K562 (cell line): ENCODE data around the gene LIX1L. TPM values are rescaled to one million over a fixed set of nuclear protein-coding genes. Genes with fewer than 3 reads are reported as not detected.

ENCODE experiments used
- ATAC-seq: fragments of 200-7000 bp; cut with Tn5 transposase; 3 replicates; pipeline ENCODE4 v1.9.1; 2020; ENCODE audit warnings: moderate library complexity
- BruUV-seq: library from RNA; stranded (reverse); fragments of 400-500 nt; replicated peaks from 2 replicates; lab custom pipeline; 2021; lab: Mats Ljungman, UMichigan
- CTCF ChIA-PET: fragments of 300-600 bp; formaldehyde crosslinking; extraction: SDS; loops from one replicate; lab custom pipeline; 2021; ENCODE audit warnings: low intra/inter-chr PET ratio; lab: Yijun Ruan, JAX
- POLR2A ChIA-PET: fragments of 300-600, 350-650 bp; sonication (Branson Sonifier 250); formaldehyde crosslinking; extraction: SDS; loops from one replicate; lab custom pipeline; 2021; ENCODE audit warnings: antibody characterized with exemption, inconsistent platforms; lab: Yijun Ruan, JAX
- DNase-seq, 4 experiments: peaks; one replicate each; pipeline versions ENCODE4 v3.0.0 to v3.0.0-alpha.2; 2011 to 2018; ENCODE audit warnings: low spot score in 3 of 4, mixed read lengths in 3 of 4; ENCODE audit errors: extremely low read depth in 1 of 4
- FAIRE-seq: peaks from 2 replicates; lab custom pipeline; 2011; peaks lifted over from hg19 to GRCh38; lab: Jason Lieb, UNC
- H2AFZ ChIP-seq: 2 replicates; pipeline ENCODE4 v1.6.0; 2011; ENCODE audit warnings: low read depth, low read length, control low read depth, inconsistent platforms
- H3K27ac ChIP-seq: fragments of 200-600 bp; 3 replicates; pipeline ENCODE4 v1.8.0; 2011; ENCODE audit warnings: low read depth, mild to moderate bottlenecking, control low read depth, inconsistent platforms, low read length, moderate library complexity, mixed read lengths; ENCODE audit errors: extremely low read depth
- H3K27me3 ChIP-seq, 2 experiments: fragments of 300-600 bp in 1 of 2; 2 replicates in 1 of 2; 3 replicates in 1 of 2; pipeline versions ENCODE4 v1.6.0 to v1.8.0; 2011; ENCODE audit warnings: inconsistent platforms in 2 of 2, low read length in 2 of 2, mild to moderate bottlenecking in 1 of 2, mixed read lengths in 1 of 2, moderate library complexity in 1 of 2; ENCODE audit not compliant: control insufficient read depth in 2 of 2, insufficient read depth in 2 of 2
- H3K36me3 ChIP-seq: fragments of 300-600 bp; 3 replicates; pipeline ENCODE4 v1.8.0; 2011; ENCODE audit warnings: mild to moderate bottlenecking, low read length, inconsistent platforms; ENCODE audit not compliant: control insufficient read depth, insufficient read depth
- H3K4me1 ChIP-seq, 2 experiments: fragments of 200-600 bp in 1 of 2; replicated peaks in 1 of 2; 2 replicates in 1 of 2; 3 replicates in 1 of 2; pipeline versions ENCODE4 v1.5.1 to v1.8.0; 2011; ENCODE audit warnings: inconsistent platforms in 2 of 2, low read length in 2 of 2, mild to moderate bottlenecking in 1 of 2, mixed read lengths in 1 of 2, moderate library complexity in 1 of 2; ENCODE audit not compliant: control insufficient read depth in 2 of 2, insufficient read depth in 2 of 2
- H3K4me2 ChIP-seq: 2 replicates; pipeline ENCODE4 v1.6.1; 2011; ENCODE audit warnings: low read length, control low read depth, inconsistent platforms, mixed read lengths; ENCODE audit not compliant: insufficient read depth
- H3K4me3 ChIP-seq: fragments of 200-600 bp; sonication (generic), shearing (Covaris generic); 2 replicates; pipeline ENCODE4 v1.5.1; 2016; ENCODE audit warnings: control low read depth, inconsistent platforms
- H3K79me2 ChIP-seq: fragments of 200-600 bp; 3 replicates; pipeline ENCODE4 v1.8.0; 2011; ENCODE audit warnings: low read length, inconsistent platforms; ENCODE audit not compliant: control insufficient read depth, insufficient read depth
- H3K9ac ChIP-seq, 2 experiments: 2 replicates each; pipeline versions ENCODE4 v1.6.0 to v1.6.1; 2011; ENCODE audit warnings: low read depth in 2 of 2, low read length in 2 of 2, control low read depth in 1 of 2, inconsistent platforms in 1 of 2, mild to moderate bottlenecking in 1 of 2, mixed read lengths in 1 of 2; ENCODE audit not compliant: insufficient read depth in 1 of 2
- H3K9me1 ChIP-seq: one replicate; pipeline ENCODE4 v1.6.0; 2011; ENCODE audit warnings: inconsistent platforms, mild to moderate bottlenecking, low read length, moderate library complexity; ENCODE audit not compliant: control insufficient read depth, insufficient read depth
- H3K9me3 ChIP-seq: replicated peaks from 2 replicates; pipeline ENCODE4 v1.5.1; 2011; ENCODE audit warnings: low read depth, low read length, inconsistent platforms; ENCODE audit not compliant: control insufficient read depth, insufficient read depth
- H4K20me1 ChIP-seq: replicated peaks from 2 replicates; pipeline ENCODE4 v1.6.1; 2011; ENCODE audit warnings: low read length, inconsistent platforms, mixed read lengths; ENCODE audit not compliant: control insufficient read depth, insufficient read depth
- ARNT ChIP-seq, 2 experiments: fragments of 450-650 bp; IDR thresholded peaks; 2 replicates each; pipeline ENCODE4 v1.6.1; 2016; ENCODE audit warnings: mild to moderate bottlenecking in 1 of 2
- E4F1 ChIP-seq: fragments of 250-450 bp; sonication (Bioruptor Pico); IDR thresholded peaks from 2 replicates; pipeline ENCODE4 v1.5.0; 2021; ENCODE audit warnings: mild to moderate bottlenecking, borderline replicate concordance
- EHMT2 ChIP-seq: fragments of 450-650 bp; IDR thresholded peaks from 2 replicates; pipeline ENCODE4 v1.6.1; 2018; ENCODE audit warnings: antibody characterized with exemption
- IFI16 ChIP-seq: fragments of 250-450 bp; sonication (Bioruptor Pico); IDR thresholded peaks from 2 replicates; pipeline ENCODE4 v2.1.2; 2022; ENCODE audit warnings: mild to moderate bottlenecking, inconsistent platforms
- MAFK ChIP-seq: IDR thresholded peaks from 2 replicates; pipeline ENCODE4 v1.6.1; 2011; ENCODE audit warnings: low read length, improper control_type of control experiment
- MEF2A ChIP-seq: IDR thresholded peaks from 2 replicates; pipeline ENCODE4 v1.6.1; 2011; ENCODE audit warnings: low read depth, mild to moderate bottlenecking, low read length, moderate library complexity; ENCODE audit not compliant: control insufficient read depth
- PHB ChIP-seq: fragments of 250-450 bp; sonication (Bioruptor Pico); IDR thresholded peaks from 2 replicates; pipeline ENCODE4 v1.5.0; 2021
- PHF21A ChIP-seq: fragments of 450-650 bp; IDR thresholded peaks from 2 replicates; pipeline ENCODE4 v1.6.1; 2017; ENCODE audit warnings: low read depth, borderline replicate concordance
- RREB1 ChIP-seq: fragments of 250-450 bp; sonication (Bioruptor Pico); IDR thresholded peaks from 2 replicates; pipeline ENCODE4 v1.4.0; 2020
- TAF9B ChIP-seq: fragments of 450-650 bp; IDR thresholded peaks from 2 replicates; pipeline ENCODE4 v1.6.1; 2018; ENCODE audit warnings: mild to moderate bottlenecking; ENCODE audit not compliant: partially characterized antibody
- THRA ChIP-seq: fragments of 450-650 bp; IDR thresholded peaks from 2 replicates; pipeline ENCODE4 v1.6.1; 2017; ENCODE audit warnings: mild to moderate bottlenecking, moderate library complexity
- YBX1 ChIP-seq: fragments of 450-650 bp; IDR thresholded peaks from 2 replicates; pipeline ENCODE4 v1.7.1; 2016; ENCODE audit warnings: mild to moderate bottlenecking
- ZNF445 ChIP-seq: fragments of 250-450 bp; sonication (Bioruptor Pico); IDR thresholded peaks from 2 replicates; pipeline ENCODE4 v1.4.0; 2020; ENCODE audit warnings: low read depth, mild to moderate bottlenecking, moderate library complexity
- WGBS: fragments of 100-300 bp; shearing (Covaris generic); methylation state at CpG from one replicate; pipeline ENCODE4 v1.1.6; 2016; ENCODE audit warnings: low coverage, mixed read lengths; ENCODE audit not compliant: insufficient coverage; ENCODE audit errors: missing lambda C conversion rate; 5-methylcytosine and 5-hydroxymethylcytosine counted together
- in situ Hi-C: fragments of 300-500 bp; cut with MboI; formaldehyde crosslinking; loops from 4 replicates; pipeline ENCODE4 v1.15.0; 2018; ENCODE audit warnings: inconsistent platforms, mixed read lengths
- intact Hi-C: fragments of 100-400 bp; cut with micrococcal nuclease; formaldehyde crosslinking; loops from 2 replicates; pipeline ENCODE4 v1.14.2; 2022
- polyA plus RNA-seq, 8 experiments: library from polyadenylated mRNA; depleted of rRNA in 4 of 8; stranded (reverse) in 5 of 8; unstranded in 3 of 8; fragments of >200 nt; fragmentation: Nextera tagmentation in 2 of 8; fragmentation: Illumina TruSeq in 1 of 8; extraction: Ambion mirVana in 2 of 8; extraction: Trizol in 1 of 8; gene quantifications; 2 replicates each; pipeline versions ENCODE4 v1.2.1 to v1.2.3, GENCODE V29; 2011 to 2014; ENCODE audit warnings: inconsistent platforms in 1 of 8, missing spikeins in 1 of 8
- total RNA-seq, 7 experiments: library from RNA; depleted of rRNA in 6 of 7; stranded (reverse); fragments of >200 nt in 6 of 7; fragmentation: Illumina TruSeq in 2 of 7; extraction: Trizol in 2 of 7; gene quantifications; 2 replicates each; pipeline versions ENCODE4 v1.2.1 to v1.2.3, GENCODE V29; 2011 to 2021; ENCODE audit warnings: low replicate concordance in 1 of 7

LIX1L gene
- total and polyA plus RNA-seq, 9 of the 15 experiments (the other 6 are each of a cell fraction or from before 2014, with no cell fraction given): 4.6 to 26.5 (median 12.5) TPM

DNA sequence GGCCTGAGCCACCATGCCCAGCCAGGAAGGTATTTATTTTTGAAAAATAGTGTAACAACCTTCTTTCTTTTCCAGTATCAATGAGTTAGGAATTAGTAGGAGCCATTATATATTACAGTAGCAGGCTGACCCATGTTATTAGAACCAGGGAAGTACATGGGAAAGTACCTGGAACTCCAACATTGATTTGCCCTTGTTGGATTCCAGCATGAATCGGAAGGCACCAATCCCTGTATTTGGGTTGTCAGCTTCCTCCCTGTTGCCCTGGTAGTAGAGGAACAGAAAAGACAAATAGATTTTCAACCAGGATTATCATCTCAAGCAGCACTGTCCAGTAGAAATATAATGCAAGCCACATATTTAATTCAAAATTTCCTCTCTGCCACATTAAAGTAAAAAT is 20.4 kb downstream of the LIX1L start:
- H3K4me3 ChIP-seq: no peak overlapping the region
- CTCF ChIA-PET: no interaction called here
- peaks cover 3% of the 10 kb centered on the region for H3K9me1 ChIP-seq
- no TSS peak for BruUV-seq
- H3K79me2 ChIP-seq: no peaks in the 10 kb centered on the region
- H3K4me1 ChIP-seq: peaks cover 0 to 3% of the 10 kb centered on the region in 2 experiments; a peak in 1 of 5 replicates
- POLR2A ChIA-PET: interaction anchor here (0.6 to 2.5 kb wide), 3 partner anchors 10 to 92 kb away, joined by 3 to 15 read pairs (median 3); partner anchors contain the start of genes NUDT17 and RBM8A
- in situ Hi-C loops (no loop called here), intact Hi-C loops (no loop called here)
- no peaks in the 10 kb centered on the region for H4K20me1 ChIP-seq
- H3K36me3 ChIP-seq: peaks cover 22% of the 10 kb centered on the region; the same call in 1 of the 3 replicates
- FAIRE-seq (no peak), ATAC-seq (no peak), DNase-seq (no peak)
- no peaks in the 10 kb centered on the region for H3K9me3 ChIP-seq
- 87% methylated on average over 1 of the region's 1 CpG for WGBS
- no peak overlapping the region for H2AFZ ChIP-seq
- H3K4me2 ChIP-seq: no peak overlapping the region
- no peaks in the 10 kb centered on the region for H3K27me3 ChIP-seq
- no peak overlapping the region for H3K27ac ChIP-seq
- H3K9ac ChIP-seq: no peak overlapping the region
- no peak for TF ChIP-seq TAF9B
- TF ChIP-seq THRA: no peak
- no peak for TF ChIP-seq E4F1
- no peak for TF ChIP-seq MEF2A
- TF ChIP-seq IFI16 (CRISPR knock-in tag): no peak
- TF ChIP-seq PHF21A: no peak
- no peak for TF ChIP-seq RREB1 (CRISPR knock-in tag)
- TF ChIP-seq PHB: no peak
- TF ChIP-seq ARNT (IDR thresholded peaks at IDR 0.05): no peak
- TF ChIP-seq MAFK: no peak
- no peak for TF ChIP-seq YBX1
- no peak for TF ChIP-seq EHMT2
- TF ChIP-seq ZNF445 (CRISPR knock-in tag): no peak
